HCT116 (cell line): ENCODE measurements around the gene LDLRAD4. TPM values are rescaled to one million over a fixed set of nuclear protein-coding genes. Genes with fewer than 3 reads are reported as not detected.
"Not testable (repeated sequence)": the region's sequence is repeated elsewhere in the genome, so short reads cannot be mapped to it uniquely, and the experiment has no call there.

Experiments used
- ATAC-seq: fragments of 200-7000 bp; cut with Tn5 transposase; 2 replicates; pipeline ENCODE4 v1.9.1; 2020; ENCODE audit warnings: mild to moderate bottlenecking, moderate library complexity
- BruUV-seq: library from RNA; stranded (reverse); fragments of 400-500 nt; replicated peaks from 2 replicates; lab custom pipeline; 2021; lab: Mats Ljungman, UMichigan
- CTCF ChIA-PET: fragments of 300-600 bp; sonication (Branson Sonifier 250); formaldehyde crosslinking; loops from one replicate; lab custom pipeline; 2021; ENCODE audit warnings: antibody characterized with exemption; lab: Charles Lee
- POLR2A ChIA-PET: fragments of 300-600, 350-600 bp; sonication (Branson Sonifier 250); formaldehyde crosslinking; loops from one replicate; lab custom pipeline; 2021; ENCODE audit warnings: antibody characterized with exemption; lab: Charles Lee
- RAD21 ChIA-PET, 2 experiments: fragments of 300-600 bp; sonication (Branson Sonifier 250); formaldehyde crosslinking; loops; one replicate each; lab custom pipeline; 2023; ENCODE audit warnings: low total read pairs in 2 of 2; ENCODE audit not compliant: uncharacterized antibody in 2 of 2, unreplicated experiment in 2 of 2, low non-redundant PET in 1 of 2; lab: Charles Lee
- DNase-seq: peaks from one replicate; pipeline ENCODE4 v3.0.0-alpha.2; 2010; ENCODE audit warnings: low read depth, low spot score
- H2AFZ ChIP-seq: fragments of 200-600 bp; shearing (Covaris generic), sonication (generic); 2 replicates; pipeline ENCODE4 v1.6.1; 2017; ENCODE audit warnings: low read depth, mixed run types, mixed read lengths, antibody characterized with exemption, low read length; ENCODE audit not compliant: poor library complexity, severe bottlenecking
- H3K27ac ChIP-seq: 2 replicates; pipeline ENCODE4 v1.5.1; 2012; ENCODE audit warnings: low read depth, low read length
- H3K27me3 ChIP-seq: fragments of 200-600 bp; sonication (generic); 2 replicates; pipeline ENCODE4 v1.6.1; 2016; ENCODE audit warnings: mixed run types, low read length, mixed read lengths; ENCODE audit not compliant: insufficient read depth
- H3K36me3 ChIP-seq, 2 experiments: fragments of 200-500 bp in 1 of 2; fragments of 200-600 bp in 1 of 2; sonication (Bioruptor generic) in 1 of 2; sonication (generic) in 1 of 2; 2 replicates each; pipeline versions ENCODE4 v1.5.1 to v1.6.1; 2014 to 2016; ENCODE audit warnings: low read length in 2 of 2, inconsistent platforms in 1 of 2, mixed read lengths in 1 of 2, mixed run types in 1 of 2; ENCODE audit not compliant: insufficient read depth in 2 of 2, control insufficient read depth in 1 of 2
- H3K4me1 ChIP-seq, 2 experiments: fragments of 200-600 bp in 1 of 2; sonication (generic) in 1 of 2; 2 replicates each; pipeline versions ENCODE4 v1.5.1 to v1.6.1; 2012 to 2017; ENCODE audit warnings: low read length in 2 of 2, inconsistent platforms in 1 of 2, mild to moderate bottlenecking in 1 of 2, mixed read lengths in 1 of 2, mixed run types in 1 of 2, moderate library complexity in 1 of 2; ENCODE audit not compliant: insufficient read depth in 2 of 2, control insufficient read depth in 1 of 2
- H3K4me2 ChIP-seq: fragments of 200-600 bp; sonication (generic); 2 replicates; pipeline ENCODE4 v1.6.1; 2017; ENCODE audit warnings: mixed run types, low read length, mixed read lengths
- H3K4me3 ChIP-seq, 2 experiments: fragments of 200-600 bp in 1 of 2; sonication (generic) in 1 of 2; replicated peaks in 1 of 2; 2 replicates each; pipeline ENCODE4 v1.5.1; 2011 to 2016; ENCODE audit warnings: low read length in 2 of 2, control low read depth in 1 of 2, low read depth in 1 of 2, mild to moderate bottlenecking in 1 of 2, mixed read lengths in 1 of 2, mixed run types in 1 of 2
- H3K79me2 ChIP-seq: fragments of 200-600 bp; sonication (generic); 2 replicates; pipeline ENCODE4 v1.6.1; 2017; ENCODE audit warnings: mild to moderate bottlenecking, mixed run types, low read length, moderate library complexity, mixed read lengths; ENCODE audit not compliant: insufficient read depth
- H3K9ac ChIP-seq: fragments of 200-600 bp; sonication (generic); 2 replicates; pipeline ENCODE4 v1.6.1; 2016; ENCODE audit warnings: low read length, mixed read lengths
- H3K9me2 ChIP-seq: fragments of 200-600 bp; sonication (generic), shearing (Covaris generic); 2 replicates; pipeline ENCODE4 v1.6.1; 2017; ENCODE audit warnings: mixed run types, mild to moderate bottlenecking, moderate library complexity; ENCODE audit not compliant: insufficient read depth
- H3K9me3 ChIP-seq, 2 experiments: fragments of 200-500 bp in 1 of 2; fragments of 200-600 bp in 1 of 2; sonication (Bioruptor generic) in 1 of 2; sonication (generic) in 1 of 2; 2 replicates each; pipeline ENCODE4 v1.6.1; 2014 to 2017; ENCODE audit warnings: low read length in 2 of 2, mixed read lengths in 2 of 2, inconsistent platforms in 1 of 2, low read depth in 1 of 2, mild to moderate bottlenecking in 1 of 2, mixed run types in 1 of 2, moderate library complexity in 1 of 2; ENCODE audit not compliant: control insufficient read depth in 1 of 2, insufficient read depth in 1 of 2
- H4K20me1 ChIP-seq: fragments of 200-600 bp; sonication (generic), shearing (Covaris generic); 2 replicates; pipeline ENCODE4 v1.6.1; 2017; ENCODE audit warnings: mixed run types, mild to moderate bottlenecking, moderate library complexity; ENCODE audit not compliant: insufficient read depth
- CBX3 ChIP-seq: IDR thresholded peaks from 2 replicates; pipeline ENCODE4 v1.6.1; 2012; ENCODE audit warnings: low read depth
- CEBPB ChIP-seq: IDR thresholded peaks from 2 replicates; pipeline ENCODE4 v1.6.1; 2012; ENCODE audit warnings: low read depth
- CTCF ChIP-seq, 3 experiments: fragments of 200-600 bp in 1 of 3; sonication (generic) in 1 of 3; IDR thresholded peaks in 2 of 3; conservative IDR thresholded peaks in 1 of 3; 2 replicates each; pipeline ENCODE4 v1.5.1; 2012 to 2017; ENCODE audit warnings: low read depth in 2 of 3, low read length in 2 of 3, antibody characterized with exemption in 1 of 3, borderline replicate concordance in 1 of 3, control low read depth in 1 of 3, mild to moderate bottlenecking in 1 of 3, mixed read lengths in 1 of 3, mixed run types in 1 of 3, moderate library complexity in 1 of 3; ENCODE audit not compliant: insufficient read depth in 1 of 3
- EZH2phosphoT487 ChIP-seq: fragments of 200-600 bp; IDR thresholded peaks from 2 replicates; pipeline ENCODE4 v1.6.1; 2018; ENCODE audit warnings: antibody characterized with exemption, borderline replicate concordance
- FOSL1 ChIP-seq: IDR thresholded peaks from 2 replicates; pipeline ENCODE4 v1.6.1; 2012; ENCODE audit warnings: low read depth
- RAD21 ChIP-seq: IDR thresholded peaks from 2 replicates; pipeline ENCODE4 v1.6.1; 2012; ENCODE audit warnings: low read depth, mild to moderate bottlenecking
- SP1 ChIP-seq: IDR thresholded peaks from 2 replicates; pipeline ENCODE4 v1.6.1; 2012; ENCODE audit warnings: low read depth
- SRF ChIP-seq: IDR thresholded peaks from 2 replicates; pipeline ENCODE4 v1.6.1; 2012; ENCODE audit warnings: low read depth
- ZBTB33 ChIP-seq: IDR thresholded peaks from 2 replicates; pipeline ENCODE4 v1.6.1; 2011; ENCODE audit warnings: mild to moderate bottlenecking, low read length, moderate library complexity; ENCODE audit not compliant: insufficient replicate concordance; ENCODE audit errors: extremely low read depth
- intact Hi-C: fragments of 100-400 bp; cut with micrococcal nuclease; formaldehyde crosslinking; loops from 2 replicates; pipeline ENCODE4 v1.10.0; 2022
- total RNA-seq: library from RNA; stranded (reverse); gene quantifications from one replicate; pipeline ENCODE4 v1.2.1, GENCODE V29; 2021; ENCODE audit not compliant: unreplicated experiment
- TF ChIP-seq, protein P1 (sequence below): IDR thresholded peaks from 2 replicates; pipeline ENCODE4 v1.6.1; 2012

LDLRAD4 gene
- total RNA-seq, 1 experiment from 2014 or later, result 1.2 TPM

GRCh38 chr18:13474907-13475545 lies 256.5 kb downstream of the LDLRAD4 start:
- DNase-seq (no peak), ATAC-seq (no peak)
- Histone ChIP-seq H2AFZ (no peak overlapping the region), H4K20me1 (no peaks in the 10 kb centered on the region), H3K4me2 (no peak overlapping the region), H3K9me3 (no peaks in the 10 kb centered on the region), H3K9ac (no peak overlapping the region), H3K4me1 (no peaks in the 10 kb centered on the region), H3K27me3 (no peaks in the 10 kb centered on the region; the same call in 1 of the 2 replicates), H3K4me3 (no peak overlapping the region), H3K27ac (no peak overlapping the region), H3K79me2 (no peaks in the 10 kb centered on the region), H3K36me3 (no peaks in the 10 kb centered on the region), H3K9me2 (no peaks in the 10 kb centered on the region)
- ChIA-PET CTCF (no interaction called here), RAD21 (no interaction called here), POLR2A (no interaction called here)
- TF ChIP-seq EZH2phosphoT487 (no peak), RAD21 (no peak), ZBTB33 (no peak), SP1 (no peak), CTCF (IDR thresholded peaks at IDR 0.05 in 2 of 3, conservative IDR thresholded peaks at IDR 0.05 in 1 of 3; ENCODE audit: borderline replicate concordance in 1 of 3, insufficient read depth in 1 of 3, low read depth in 2 of 3, low read length in 2 of 3) (no peak), CEBPB (no peak), FOSL1 (no peak), CBX3 (no peak), SRF (no peak)
- TF ChIP-seq, protein P1, sequence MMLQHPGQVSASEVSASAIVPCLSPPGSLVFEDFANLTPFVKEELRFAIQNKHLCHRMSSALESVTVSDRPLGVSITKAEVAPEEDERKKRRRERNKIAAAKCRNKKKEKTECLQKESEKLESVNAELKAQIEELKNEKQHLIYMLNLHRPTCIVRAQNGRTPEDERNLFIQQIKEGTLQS, result no peak
- no TSS peak for BruUV-seq
- intact Hi-C loops, result no loop called here

- intact Hi-C loops, result not testable (repeated sequence)
Measured at GRCh38 chr18:13476312-13476711, 257.8 kb downstream of the LDLRAD4 start.

More at GRCh38 chr18:13476312-13476711, 257.8 kb downstream of the LDLRAD4 start:
- H3K4me3 ChIP-seq, H4K20me1 ChIP-seq, ATAC-seq, H3K9ac ChIP-seq, H3K79me2 ChIP-seq, H3K27ac ChIP-seq, POLR2A ChIA-PET, RAD21 ChIA-PET, DNase-seq, H3K4me1 ChIP-seq, H3K4me2 ChIP-seq, H3K36me3 ChIP-seq, H3K27me3 ChIP-seq, BruUV-seq, H2AFZ ChIP-seq, H3K9me2 ChIP-seq, H3K9me3 ChIP-seq, CTCF ChIA-PET: not testable (repeated sequence)
